Neural cell (in vitro differentiated cells): ENCODE data around the gene SGIP1. TPM values are rescaled to one million over a fixed set of nuclear protein-coding genes. Genes with fewer than 3 reads are reported as not detected.
A peak's percentile ranks its signal among the peaks of the same experiment; 100 is the strongest.

Source experiments
- H2AFZ ChIP-seq: fragments of 200-600, 300-800 bp; sonication (generic), shearing (Covaris generic); 2 replicates; pipeline ENCODE4 v1.6.0; 2014; ENCODE audit warnings: low read depth, mild to moderate bottlenecking, antibody characterized with exemption, low read length, moderate library complexity
- H3F3A ChIP-seq: fragments of 200-600 bp; shearing (Covaris generic); 2 replicates; pipeline ENCODE4 v1.6.1; 2016; ENCODE audit warnings: mild to moderate bottlenecking, moderate library complexity, mixed read lengths, antibody characterized with exemption, low read length; ENCODE audit not compliant: insufficient read depth, poor library complexity, severe bottlenecking
- H3K27ac ChIP-seq: fragments of 200-600, 300-800 bp; sonication (generic), shearing (Covaris generic); 2 replicates; pipeline ENCODE4 v1.5.1; 2014; ENCODE audit warnings: mild to moderate bottlenecking, low read length, moderate library complexity
- H3K27me3 ChIP-seq: fragments of 300-800, 200-600 bp; sonication (generic), shearing (Covaris generic); 2 replicates; pipeline ENCODE4 v1.6.0; 2014; ENCODE audit warnings: mild to moderate bottlenecking, low read depth, low read length, moderate library complexity; ENCODE audit not compliant: insufficient read depth
- H3K36me3 ChIP-seq: fragments of 300-800, 200-600 bp; sonication (generic), shearing (Covaris generic); 2 replicates; pipeline ENCODE4 v1.5.1; 2014; ENCODE audit warnings: mild to moderate bottlenecking, antibody characterized with exemption, low read length, moderate library complexity; ENCODE audit not compliant: insufficient read depth
- H3K4me2 ChIP-seq: fragments of 300-800, 200-600 bp; sonication (generic), shearing (Covaris generic); 2 replicates; pipeline ENCODE4 v1.6.0; 2014; ENCODE audit warnings: mild to moderate bottlenecking, low read length
- H3K4me3 ChIP-seq: fragments of 300-800, 200-600 bp; sonication (generic), shearing (Covaris generic); 2 replicates; pipeline ENCODE4 v1.5.1; 2014; ENCODE audit warnings: mild to moderate bottlenecking, low read length, moderate library complexity
- H3K79me2 ChIP-seq: fragments of 200-600 bp; shearing (Covaris generic); replicated peaks from 2 replicates; pipeline ENCODE4 v1.6.0; 2014; ENCODE audit warnings: mild to moderate bottlenecking, low read length, moderate library complexity; ENCODE audit not compliant: insufficient read depth
- H3K9ac ChIP-seq: fragments of 300-800, 200-600 bp; sonication (generic), shearing (Covaris generic); 2 replicates; pipeline ENCODE4 v1.6.1; 2016; ENCODE audit warnings: mild to moderate bottlenecking, low read length, mixed read lengths
- H3K9me2 ChIP-seq: fragments of 200-600 bp; shearing (Covaris generic); 2 replicates; pipeline ENCODE4 v1.6.1; 2016; ENCODE audit warnings: mild to moderate bottlenecking, low read length, mixed read lengths; ENCODE audit not compliant: insufficient read depth
- H3K9me3 ChIP-seq: fragments of 200-600, 300-800 bp; sonication (generic), shearing (Covaris generic); 2 replicates; pipeline ENCODE4 v1.6.1; 2016; ENCODE audit warnings: mild to moderate bottlenecking, mixed run types, low read length, moderate library complexity, mixed read lengths
- H4K20me1 ChIP-seq: fragments of 200-600 bp; shearing (Covaris generic); 2 replicates; pipeline ENCODE4 v1.6.1; 2016; ENCODE audit warnings: mild to moderate bottlenecking, mixed run types; ENCODE audit not compliant: insufficient read depth
- CTCF ChIP-seq: fragments of 450-650 bp; IDR thresholded peaks from 2 replicates; pipeline ENCODE4 v1.5.1; 2014; ENCODE audit warnings: antibody characterized with exemption, mild to moderate bottlenecking, moderate library complexity; ENCODE audit not compliant: poor library complexity, severe bottlenecking
- EP300 ChIP-seq: fragments of 450-650 bp; conservative IDR thresholded peaks from 2 replicates; pipeline ENCODE4 v1.6.1; 2014; ENCODE audit warnings: antibody characterized with exemption, mild to moderate bottlenecking, moderate library complexity; ENCODE audit not compliant: poor library complexity, severe bottlenecking
- EZH2 ChIP-seq: fragments of 200-600, 300-800 bp; shearing (Covaris generic), sonication (generic); IDR thresholded peaks from 2 replicates; pipeline ENCODE4 v1.6.1; 2014; ENCODE audit warnings: antibody characterized with exemption, low read length, borderline replicate concordance, mild to moderate bottlenecking; ENCODE audit not compliant: insufficient read depth, poor library complexity, severe bottlenecking
- MXI1 ChIP-seq: fragments of 450-650 bp; conservative IDR thresholded peaks from 2 replicates; pipeline ENCODE4 v1.6.1; 2014; ENCODE audit warnings: antibody characterized with exemption, mild to moderate bottlenecking; ENCODE audit not compliant: poor library complexity, severe bottlenecking
- POLR2AphosphoS5 ChIP-seq: IDR thresholded peaks from 2 replicates; pipeline ENCODE4 v1.6.1; 2012
- RAD21 ChIP-seq: fragments of 450-650 bp; conservative IDR thresholded peaks from 2 replicates; pipeline ENCODE4 v1.6.1; 2014; ENCODE audit warnings: antibody characterized with exemption, mild to moderate bottlenecking, moderate library complexity
- REST ChIP-seq: IDR thresholded peaks from 2 replicates; pipeline ENCODE4 v1.6.1; 2012; ENCODE audit warnings: borderline replicate concordance
- SMC3 ChIP-seq: fragments of 450-650 bp; conservative IDR thresholded peaks from 2 replicates; pipeline ENCODE4 v1.6.1; 2014; ENCODE audit warnings: antibody characterized with exemption, mild to moderate bottlenecking, moderate library complexity; ENCODE audit not compliant: poor library complexity
- TAF1 ChIP-seq: IDR thresholded peaks from 2 replicates; pipeline ENCODE4 v1.6.1; 2012; ENCODE audit warnings: low read depth
- polyA plus RNA-seq: library from polyadenylated mRNA; depleted of rRNA; stranded (reverse); fragments of >200 nt; gene quantifications from 2 replicates; pipeline ENCODE4 v1.2.3, GENCODE V29; 2014

Gene SGIP1
- polyA plus RNA-seq, 1 donor from 2014 or later, result 50.5 TPM

GRCh38 chr1:66637146-66637545 lies 103.2 kb downstream of the SGIP1 start:
- TF ChIP-seq MXI1, result no peak
- TF ChIP-seq SMC3, result no peak
- H3K4me3 ChIP-seq, result no peak overlapping the region
- no peaks in the 10 kb centered on the region for H3K9me2 ChIP-seq
- H3K27ac ChIP-seq, result no peak overlapping the region
- H3F3A ChIP-seq, result no peaks in the 10 kb centered on the region
- H3K4me2 ChIP-seq, result no peak overlapping the region
- no peaks in the 10 kb centered on the region for H3K79me2 ChIP-seq
- no peak overlapping the region for H3K9ac ChIP-seq
- no peaks in the 10 kb centered on the region for H3K36me3 ChIP-seq
- no peaks in the 10 kb centered on the region for H3K27me3 ChIP-seq
- H4K20me1 ChIP-seq, result no peaks in the 10 kb centered on the region
- no peak overlapping the region for H2AFZ ChIP-seq
- H3K9me3 ChIP-seq, result no peaks in the 10 kb centered on the region

GRCh38 chr1:66641891-66642473 lies 108.0 kb downstream of the SGIP1 start:
- Histone ChIP-seq H3K79me2 (no peaks in the 10 kb centered on the region), H3F3A (no peaks in the 10 kb centered on the region), H4K20me1 (no peaks in the 10 kb centered on the region), H3K27me3 (no peaks in the 10 kb centered on the region), H3K27ac (peak overlapping the region; percentile 59), H3K9ac (no peak overlapping the region), H3K9me3 (no peaks in the 10 kb centered on the region), H3K36me3 (no peaks in the 10 kb centered on the region), H3K4me2 (peak overlapping the region; percentile 44), H2AFZ (no peak overlapping the region), H3K9me2 (no peaks in the 10 kb centered on the region), H3K4me3 (peak overlapping the region; percentile 30)
- TF ChIP-seq EZH2, result no peak
- TF ChIP-seq CTCF, result no peak
- no peak for TF ChIP-seq MXI1
- TF ChIP-seq TAF1, result no peak
- TF ChIP-seq RAD21, result no peak
- TF ChIP-seq POLR2AphosphoS5, result no peak
- TF ChIP-seq REST, result no peak
- TF ChIP-seq SMC3, result no peak
- TF ChIP-seq EP300, result no peak
